HEK293 (cell line): ENCODE results near the gene LITAFD.

ENCODE experiments used
- HOXC10 ChIP-seq: sonication (generic); formaldehyde crosslinking; IDR thresholded peaks from 2 replicates; pipeline ENCODE4 v1.8.1; 2023; ENCODE audit warnings: mild to moderate bottlenecking, missing genetic modification reagents
- KLF17 ChIP-seq: fragments of 450-650 bp; formaldehyde crosslinking; IDR thresholded peaks from 2 replicates; pipeline ENCODE4 v1.5.1; 2016; ENCODE audit warnings: missing biosample characterization, missing genetic modification characterization
- PATZ1 ChIP-seq: fragments of 450-650 bp; formaldehyde crosslinking; IDR thresholded peaks from 2 replicates; pipeline ENCODE4 v1.5.1; 2016; ENCODE audit warnings: missing biosample characterization, missing genetic modification characterization
- PRDM1 ChIP-seq: fragments of 450-650 bp; formaldehyde crosslinking; IDR thresholded peaks from 2 replicates; pipeline ENCODE4; 2016; ENCODE audit warnings: missing biosample characterization, missing genetic modification characterization
- ZFHX2 ChIP-seq: fragments of 450-650 bp; formaldehyde crosslinking; conservative IDR thresholded peaks from 2 replicates; pipeline ENCODE4 v1.5.1; 2016; ENCODE audit warnings: missing biosample characterization, missing genetic modification characterization
- ZFP69B ChIP-seq: fragments of 450-650 bp; formaldehyde crosslinking; IDR thresholded peaks from 2 replicates; pipeline ENCODE4 v1.5.1; 2016; ENCODE audit warnings: missing biosample characterization, missing genetic modification characterization
- ZNF114 ChIP-seq: fragments of 450-650 bp; formaldehyde crosslinking; IDR thresholded peaks from 2 replicates; pipeline ENCODE4 v1.5.0; 2017; ENCODE audit warnings: missing biosample characterization, missing genetic modification characterization
- ZNF138 ChIP-seq: fragments of 450-650 bp; formaldehyde crosslinking; IDR thresholded peaks from 2 replicates; pipeline ENCODE4 v1.5.1; 2016; ENCODE audit warnings: missing biosample characterization, missing genetic modification characterization, borderline replicate concordance
- ZNF146 ChIP-seq: fragments of 450-650 bp; formaldehyde crosslinking; IDR thresholded peaks from 2 replicates; pipeline ENCODE4 v1.5.1; 2016; ENCODE audit warnings: missing biosample characterization, missing genetic modification characterization
- ZNF148 ChIP-seq: fragments of 450-650 bp; formaldehyde crosslinking; IDR thresholded peaks from 2 replicates; pipeline ENCODE4 v1.5.0; 2017; ENCODE audit warnings: missing biosample characterization, missing genetic modification characterization, borderline replicate concordance
- ZNF155 ChIP-seq: fragments of 450-650 bp; formaldehyde crosslinking; IDR thresholded peaks from 2 replicates; pipeline ENCODE4 v1.5.1; 2016; ENCODE audit warnings: missing biosample characterization, missing genetic modification characterization
- ZNF2 ChIP-seq: fragments of 450-650 bp; formaldehyde crosslinking; IDR thresholded peaks from 2 replicates; pipeline ENCODE4 v1.5.1; 2016; ENCODE audit warnings: missing biosample characterization, missing genetic modification characterization
- ZNF239 ChIP-seq: fragments of 450-650 bp; formaldehyde crosslinking; IDR thresholded peaks from 2 replicates; pipeline ENCODE4 v1.5.1; 2016; ENCODE audit warnings: missing biosample characterization, missing genetic modification characterization
- ZNF354C ChIP-seq: fragments of 450-650 bp; formaldehyde crosslinking; IDR thresholded peaks from 2 replicates; pipeline ENCODE4 v1.5.1; 2016; ENCODE audit warnings: missing biosample characterization, missing genetic modification characterization, low read depth, borderline replicate concordance
- ZNF37A ChIP-seq: fragments of 450-650 bp; IDR thresholded peaks from 2 replicates; pipeline ENCODE4 v1.5.1; 2018; ENCODE audit warnings: missing biosample characterization, missing genetic modification characterization
- ZNF391 ChIP-seq: fragments of 450-650 bp; formaldehyde crosslinking; IDR thresholded peaks from 2 replicates; pipeline ENCODE4 v1.5.1; 2016; ENCODE audit warnings: low read depth, missing biosample characterization, missing genetic modification characterization, borderline replicate concordance
- ZNF394 ChIP-seq: fragments of 450-650 bp; formaldehyde crosslinking; IDR thresholded peaks from 2 replicates; pipeline ENCODE4 v1.5.1; 2016; ENCODE audit warnings: missing biosample characterization, missing genetic modification characterization, mild to moderate bottlenecking, moderate library complexity, borderline replicate concordance
- ZNF488 ChIP-seq: fragments of 450-650 bp; formaldehyde crosslinking; IDR thresholded peaks from 2 replicates; pipeline ENCODE4 v1.5.1; 2016; ENCODE audit warnings: missing biosample characterization, missing genetic modification characterization
- ZNF501 ChIP-seq: fragments of 450-650 bp; formaldehyde crosslinking; IDR thresholded peaks from 2 replicates; pipeline ENCODE4 v1.5.1; 2016; ENCODE audit warnings: missing biosample characterization, missing genetic modification characterization
- ZNF529 ChIP-seq: fragments of 450-650 bp; formaldehyde crosslinking; IDR thresholded peaks from 2 replicates; pipeline ENCODE4 v1.5.1; 2017; ENCODE audit warnings: missing genetic modification characterization, missing biosample characterization; ENCODE audit not compliant: insufficient replicate concordance
- ZNF544 ChIP-seq: fragments of 450-650 bp; formaldehyde crosslinking; IDR thresholded peaks from 2 replicates; pipeline ENCODE4 v1.5.0; 2017; ENCODE audit warnings: missing biosample characterization, missing genetic modification characterization
- ZNF548 ChIP-seq: fragments of 450-650 bp; formaldehyde crosslinking; IDR thresholded peaks from 2 replicates; pipeline ENCODE4 v1.5.1; 2016; ENCODE audit warnings: missing biosample characterization, missing genetic modification characterization
- ZNF585B ChIP-seq: fragments of 450-650 bp; formaldehyde crosslinking; IDR thresholded peaks from 2 replicates; pipeline ENCODE4 v1.5.1; 2016; ENCODE audit warnings: missing biosample characterization, missing genetic modification characterization
- ZNF624 ChIP-seq: fragments of 450-650 bp; formaldehyde crosslinking; IDR thresholded peaks from 2 replicates; pipeline ENCODE4 v1.5.1; 2017; ENCODE audit warnings: missing biosample characterization, missing genetic modification characterization
- ZNF654 ChIP-seq: fragments of 450-650 bp; formaldehyde crosslinking; IDR thresholded peaks from 2 replicates; pipeline ENCODE4 v1.5.1; 2016; ENCODE audit warnings: low read depth, missing biosample characterization, missing genetic modification characterization
- ZNF704 ChIP-seq: fragments of 450-650 bp; formaldehyde crosslinking; IDR thresholded peaks from 2 replicates; pipeline ENCODE4 v1.5.1; 2016; ENCODE audit warnings: missing biosample characterization, missing genetic modification characterization
- TF ChIP-seq, protein P1 (sequence below): fragments of 450-650 bp; formaldehyde crosslinking; IDR thresholded peaks from 2 replicates; pipeline ENCODE4 v1.5.1; 2016; ENCODE audit warnings: missing biosample characterization, missing genetic modification characterization

The LITAFD gene

DNA sequence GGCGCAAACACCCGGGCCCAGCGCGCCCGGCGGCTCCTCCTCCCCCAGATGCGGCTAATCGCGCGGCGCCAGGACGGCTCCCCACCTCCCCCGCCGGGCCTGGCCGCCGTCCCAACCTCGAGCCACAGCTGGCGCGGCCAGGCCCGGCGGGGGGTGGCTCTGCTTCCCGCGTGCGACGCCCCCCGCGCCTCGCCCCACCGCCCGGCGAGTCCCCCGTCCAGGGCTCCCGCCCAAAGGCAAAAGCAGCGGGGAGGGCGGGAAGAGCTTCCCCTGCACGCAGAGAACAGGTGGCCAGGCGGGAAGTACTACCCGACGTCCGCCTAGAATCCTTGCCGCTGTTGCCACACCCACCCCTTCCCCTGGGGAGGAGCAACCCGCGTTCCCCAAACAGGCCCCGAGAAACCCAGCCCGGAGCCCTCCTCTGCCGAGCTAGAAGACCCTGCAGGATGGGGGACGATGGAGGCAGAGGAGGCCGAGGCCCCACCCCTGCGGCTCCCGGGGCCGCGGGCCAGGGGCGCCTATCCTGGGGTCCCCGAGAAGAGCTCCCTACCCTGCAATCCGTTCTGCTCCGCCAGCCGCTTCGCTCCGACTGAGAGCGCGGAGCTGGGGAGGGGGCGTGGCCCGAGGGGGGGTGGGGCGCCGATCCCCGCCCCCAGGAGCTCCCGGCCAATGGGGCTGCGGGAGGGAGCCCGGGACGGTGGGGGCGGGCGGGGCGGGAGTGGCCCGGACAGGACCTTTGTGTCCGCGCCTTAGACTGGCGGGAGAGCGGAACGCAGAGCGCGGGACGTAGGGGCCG is 13.5 kb upstream of the LITAFD start, which contains the start of gene CARHSP1 (continued):
- TF ChIP-seq, protein P1, sequence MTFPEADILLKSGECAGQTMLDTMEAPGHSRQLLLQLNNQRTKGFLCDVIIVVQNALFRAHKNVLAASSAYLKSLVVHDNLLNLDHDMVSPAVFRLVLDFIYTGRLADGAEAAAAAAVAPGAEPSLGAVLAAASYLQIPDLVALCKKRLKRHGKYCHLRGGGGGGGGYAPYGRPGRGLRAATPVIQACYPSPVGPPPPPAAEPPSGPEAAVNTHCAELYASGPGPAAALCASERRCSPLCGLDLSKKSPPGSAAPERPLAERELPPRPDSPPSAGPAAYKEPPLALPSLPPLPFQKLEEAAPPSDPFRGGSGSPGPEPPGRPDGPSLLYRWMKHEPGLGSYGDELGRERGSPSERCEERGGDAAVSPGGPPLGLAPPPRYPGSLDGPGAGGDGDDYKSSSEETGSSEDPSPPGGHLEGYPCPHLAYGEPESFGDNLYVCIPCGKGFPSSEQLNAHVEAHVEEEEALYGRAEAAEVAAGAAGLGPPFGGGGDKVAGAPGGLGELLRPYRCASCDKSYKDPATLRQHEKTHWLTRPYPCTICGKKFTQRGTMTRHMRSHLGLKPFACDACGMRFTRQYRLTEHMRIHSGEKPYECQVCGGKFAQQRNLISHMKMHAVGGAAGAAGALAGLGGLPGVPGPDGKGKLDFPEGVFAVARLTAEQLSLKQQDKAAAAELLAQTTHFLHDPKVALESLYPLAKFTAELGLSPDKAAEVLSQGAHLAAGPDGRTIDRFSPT = no peak
- no peak for TF ChIP-seq ZNF37A (tag by site-specific recombination)
- TF ChIP-seq ZNF704 (tag by site-specific recombination) = no peak
- TF ChIP-seq ZNF114 (tag by site-specific recombination) = no peak
- no peak; the same call in 1 of the 2 replicates for TF ChIP-seq ZFP69B (tag by site-specific recombination)
- TF ChIP-seq ZNF544 = no peak
- TF ChIP-seq PRDM1 = no peak
- no peak for TF ChIP-seq ZNF239 (tag by site-specific recombination)
- TF ChIP-seq ZNF529 (tag by site-specific recombination) = no peak
- no peak for TF ChIP-seq HOXC10
- TF ChIP-seq ZNF354C = no peak
- TF ChIP-seq ZNF146 (tag by site-specific recombination) = no peak; the same call in 1 of the 2 replicates
- TF ChIP-seq ZFHX2 (tag by site-specific recombination) = peak; percentile 17; the same call in 1 of the 2 replicates
- no peak for TF ChIP-seq ZNF624 (tag by site-specific recombination)
- no peak; the same call in 1 of the 2 replicates for TF ChIP-seq ZNF2 (tag by site-specific recombination)
- no peak for TF ChIP-seq ZNF138
- no peak for TF ChIP-seq ZNF488 (tag by site-specific recombination)
- peak; percentile 91 for TF ChIP-seq KLF17 (tag by site-specific recombination)
- TF ChIP-seq ZNF155 (tag by site-specific recombination) = no peak
- TF ChIP-seq ZNF391 (tag by site-specific recombination) = no peak
- TF ChIP-seq ZNF548 (tag by site-specific recombination) = no peak
- peak; percentile 63 for TF ChIP-seq PATZ1 (tag by site-specific recombination)
- no peak for TF ChIP-seq ZNF585B (tag by site-specific recombination)
- TF ChIP-seq ZNF654 = no peak
- TF ChIP-seq ZNF148 (tag by site-specific recombination) = no peak
- peak; percentile 40; the same call in 1 of the 2 replicates for TF ChIP-seq ZNF394
- TF ChIP-seq ZNF501 (tag by site-specific recombination) = no peak; the same call in 1 of the 2 replicates
